Activated CD8-positive, alpha-beta memory T cell treated with anti-CD3 and anti-CD28 coated beads for 36 hours (primary cell): ENCODE results near the gene NDUFB8. TPM values are rescaled to one million over a fixed set of nuclear protein-coding genes. Genes with fewer than 3 reads are reported as not detected.

ENCODE experiments used
- CTCF ChIA-PET: fragments of 350-600 bp; sonication (Branson Sonifier 250); formaldehyde crosslinking; loops from one replicate; lab custom pipeline; 2021; ENCODE audit warnings: antibody characterized with exemption; lab: Charles Lee
- POLR2A ChIA-PET: fragments of 350-600 bp; sonication (Branson Sonifier 250); formaldehyde crosslinking; loops from one replicate; lab custom pipeline; 2021; ENCODE audit warnings: antibody characterized with exemption; lab: Charles Lee
- total RNA-seq, 2 experiments: library from RNA; stranded (reverse); gene quantifications; one replicate each; pipeline ENCODE4 v1.2.3, GENCODE V29; 2021

Gene NDUFB8
- total RNA-seq, 2 experiments from 2014 or later: 311 to 324 TPM

DNA sequence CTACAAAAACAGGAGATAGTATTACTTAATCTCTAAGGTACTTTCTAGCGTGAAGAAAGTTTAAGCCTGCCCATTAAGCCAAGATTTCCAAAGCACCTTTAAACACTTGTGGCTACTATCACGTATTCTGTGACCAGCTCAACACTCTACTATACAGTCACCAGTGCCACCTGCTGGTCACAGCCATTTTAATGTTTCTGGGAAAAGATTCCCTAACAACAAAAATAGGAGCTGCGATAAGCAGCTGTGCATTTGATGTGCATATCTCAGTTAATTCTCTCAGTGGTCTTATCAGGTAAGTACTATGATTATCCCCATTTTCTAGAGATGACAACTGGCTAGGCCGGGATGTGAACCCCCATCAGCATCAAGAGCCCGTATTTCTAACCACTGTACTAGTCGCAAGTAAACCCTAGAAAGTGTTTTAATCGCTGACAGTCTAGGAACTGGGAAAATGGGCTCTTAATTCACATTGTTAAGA lies 10.9 kb downstream of the NDUFB8 start:
- CTCF ChIA-PET: interaction anchor here (0.9 to 3.3 kb wide), 20 partner anchors 8 to 183 kb away, joined by 3 to 44 read pairs (median 4); partner anchors contain the start of gene HIF1AN

DNA sequence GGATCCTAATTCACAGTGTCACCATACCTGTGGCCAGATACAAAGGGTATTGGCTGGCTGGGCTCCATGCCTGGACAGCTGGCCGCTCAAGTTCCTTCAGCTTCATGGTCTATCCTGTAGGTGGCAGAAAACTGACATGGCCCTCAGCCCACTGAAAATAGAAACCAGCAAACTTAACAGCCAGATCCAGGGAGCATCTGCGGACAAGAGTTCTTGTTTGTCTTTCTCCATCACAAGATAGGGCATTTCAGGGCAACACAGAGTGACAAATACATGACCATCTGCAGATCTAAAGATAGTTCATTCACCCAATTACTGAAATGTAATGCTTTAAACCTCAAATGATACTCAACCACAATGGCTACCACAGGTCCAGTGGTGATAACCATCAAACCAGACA lies 12.8 kb downstream of the NDUFB8 start:
- POLR2A ChIA-PET: no interaction called here
- CTCF ChIA-PET: interaction anchor here (0.8 to 3.1 kb wide), 5 partner anchors 11 to 178 kb away, joined by 3 to 32 read pairs (median 11); no protein-coding TSS in a partner anchor

More for the DNA sequence above, 10.9 kb downstream of the NDUFB8 start:
- POLR2A ChIA-PET: interaction anchor here (0.6 kb wide), 1 partner anchor 8 kb away, joined by 3 read pairs; no protein-coding TSS in a partner anchor

DNA sequence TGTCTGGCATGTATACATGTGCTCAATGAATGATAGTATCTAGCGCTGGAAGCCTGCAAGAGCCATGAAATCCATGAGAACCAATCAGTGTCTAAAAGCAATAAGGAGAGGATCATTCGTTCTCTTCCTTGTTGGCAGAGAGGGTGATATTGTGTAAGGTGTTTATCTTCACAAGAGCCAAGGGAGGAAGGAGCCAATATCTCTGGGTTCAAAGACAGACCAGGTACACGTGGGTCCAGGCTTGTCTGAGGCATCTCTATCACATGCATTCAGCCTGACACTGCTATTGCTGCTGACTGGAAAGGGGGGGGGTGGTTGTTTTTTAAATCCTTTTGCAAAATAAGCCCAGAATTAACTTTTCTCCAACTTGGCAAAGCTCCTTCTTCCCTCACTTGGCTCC lies 14.1 kb downstream of the NDUFB8 start:
- ChIA-PET POLR2A (no interaction called here), CTCF (interaction anchor here (0.6 kb wide), 1 partner anchor 82 kb away, joined by 3 read pairs; no protein-coding TSS in a partner anchor)

DNA sequence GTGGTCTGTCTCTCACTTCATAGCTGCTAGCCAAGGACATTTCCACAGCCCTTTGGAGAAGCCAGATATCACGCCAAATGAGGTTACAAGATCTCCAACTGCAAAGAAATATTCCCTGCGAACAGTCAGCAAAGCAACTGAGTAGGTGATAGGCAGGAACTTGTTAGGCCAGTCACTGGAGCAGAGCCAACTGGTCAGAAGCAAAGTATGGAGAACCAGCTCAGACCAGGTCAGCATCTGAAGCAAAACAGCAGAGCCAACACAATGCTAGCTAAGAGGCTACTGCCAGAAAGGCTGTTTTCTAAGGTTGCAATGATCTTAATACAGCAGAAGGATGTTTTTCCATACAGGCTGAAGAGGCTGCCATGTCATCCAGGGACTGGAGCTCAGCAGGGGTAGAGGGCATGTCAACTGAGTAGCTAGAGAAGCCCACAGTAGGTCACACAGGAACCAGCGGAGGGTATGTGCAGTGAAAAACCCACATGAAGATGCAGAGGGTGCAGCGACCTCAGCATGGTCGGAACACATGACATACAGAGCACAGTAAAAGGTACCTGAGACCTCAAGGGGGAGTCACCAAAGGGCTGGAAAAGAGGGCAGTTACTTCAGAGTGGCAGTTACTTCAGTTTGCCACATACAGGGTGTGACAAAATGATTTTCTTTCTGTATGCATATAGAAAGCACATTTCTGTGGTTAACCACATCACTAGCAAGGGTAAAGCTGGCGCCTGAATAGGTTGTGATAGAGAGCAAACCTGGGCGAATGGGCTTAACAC lies 18.9 kb downstream of the NDUFB8 start:
- POLR2A ChIA-PET: interaction anchor here (0.8 to 1.7 kb wide), 4 partner anchors 8 to 164 kb away, joined by 3 to 6 read pairs (median 4); partner anchors contain the start of genes HIF1AN and SCD
- CTCF ChIA-PET: interaction anchor here (0.9 to 7.2 kb wide), 9 partner anchors 9 to 172 kb away, joined by 3 to 76 read pairs (median 7); partner anchors contain the start of genes SCD and SEC31B

DNA sequence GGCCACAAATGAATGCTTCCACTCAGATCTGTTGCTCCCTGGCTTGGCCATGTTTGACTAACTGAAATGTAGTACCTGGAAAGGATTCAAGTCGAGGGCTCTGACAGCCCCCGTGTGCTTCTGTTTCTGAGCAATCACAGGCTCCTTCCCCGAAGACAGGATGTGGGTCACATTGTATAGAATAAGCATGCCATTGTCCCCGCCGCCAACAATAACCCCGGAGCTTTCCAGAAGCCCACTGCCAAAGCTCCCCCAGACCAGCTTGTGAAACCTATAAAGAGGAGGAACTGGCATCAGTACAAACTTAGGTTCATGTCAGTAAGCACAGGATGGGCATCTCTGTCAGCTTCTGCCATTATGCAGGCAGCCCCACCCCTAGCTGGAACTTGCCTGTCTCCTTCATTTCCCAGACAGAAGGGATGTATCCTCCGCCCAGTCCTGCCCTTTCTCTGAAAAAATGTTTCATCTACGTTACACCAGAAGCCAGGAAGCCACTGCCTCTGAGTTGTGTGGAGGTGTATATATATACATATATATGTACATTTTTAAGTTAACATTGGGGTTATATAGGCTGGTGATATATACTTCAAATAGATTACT lies 20.3 kb downstream of the NDUFB8 start:
- POLR2A ChIA-PET: interaction anchor here (0.5 to 1.7 kb wide), 6 partner anchors 19 to 276 kb away, joined by 3 to 7 read pairs (median 4); partner anchors contain the start of genes NDUFB8 and SCD
- CTCF ChIA-PET: interaction anchor here (0.6 to 7.2 kb wide), 14 partner anchors 9 to 173 kb away, joined by 3 to 76 read pairs (median 6); partner anchors contain the start of genes HIF1AN, SCD and SEC31B

DNA sequence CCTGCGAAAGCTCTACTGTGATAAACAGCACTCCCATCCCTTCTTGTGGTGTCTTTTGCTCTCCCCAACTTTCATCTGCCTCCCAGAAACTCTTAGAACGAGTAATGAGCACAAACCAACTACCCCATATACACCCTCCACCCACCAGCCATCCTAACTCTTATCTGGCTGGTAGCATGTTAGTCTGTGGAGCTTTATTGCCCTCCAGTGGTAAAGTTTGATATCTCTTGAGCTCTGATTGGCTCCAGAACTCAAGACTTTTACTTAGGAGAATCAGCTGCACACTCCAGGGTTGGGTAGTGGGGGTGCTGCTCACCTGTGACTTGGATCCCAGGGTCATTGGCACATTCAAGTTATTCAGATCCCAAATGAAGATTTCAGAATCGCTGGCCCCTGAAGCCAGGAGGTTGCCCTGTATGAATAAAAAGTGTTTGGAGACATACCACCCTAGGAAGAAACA lies 20.9 kb downstream of the NDUFB8 start:
- ChIA-PET POLR2A (interaction anchor here (0.5 to 1.7 kb wide), 6 partner anchors 20 to 276 kb away, joined by 3 to 7 read pairs (median 4); partner anchors contain the start of genes NDUFB8 and SCD), CTCF (interaction anchor here (0.6 to 7.2 kb wide), 18 partner anchors 9 to 173 kb away, joined by 3 to 76 read pairs (median 4); partner anchors contain the start of genes HIF1AN, SCD and SEC31B)

DNA sequence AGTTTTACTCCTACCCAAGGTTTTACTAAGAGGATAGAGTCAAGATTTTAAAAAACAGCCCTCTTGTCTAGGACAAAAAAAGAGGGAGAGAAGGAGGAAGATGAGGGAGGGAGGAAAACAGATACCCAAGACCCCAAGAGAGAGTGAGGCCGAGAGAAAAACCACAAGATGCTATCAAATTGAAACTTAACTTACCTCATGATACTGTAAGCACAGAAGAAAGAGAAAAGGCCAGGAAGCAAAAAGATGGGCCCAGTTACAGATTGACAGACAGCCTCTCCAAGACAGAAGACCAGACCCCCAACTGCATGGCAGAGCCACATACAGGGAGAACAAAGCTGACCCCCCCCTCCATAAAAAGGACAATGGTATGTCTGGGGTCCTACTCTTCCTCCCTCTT lies 21.4 kb downstream of the NDUFB8 start:
- CTCF ChIA-PET: interaction anchor here (0.7 to 7.2 kb wide), 15 partner anchors 8 to 170 kb away, joined by 3 to 76 read pairs (median 5); partner anchors contain the start of genes SCD and SEC31B
- POLR2A ChIA-PET: interaction anchor here (0.9 to 1.5 kb wide), 2 partner anchors 21 to 161 kb away, joined by 4 to 7 read pairs; partner anchors contain the start of genes NDUFB8 and SCD

DNA sequence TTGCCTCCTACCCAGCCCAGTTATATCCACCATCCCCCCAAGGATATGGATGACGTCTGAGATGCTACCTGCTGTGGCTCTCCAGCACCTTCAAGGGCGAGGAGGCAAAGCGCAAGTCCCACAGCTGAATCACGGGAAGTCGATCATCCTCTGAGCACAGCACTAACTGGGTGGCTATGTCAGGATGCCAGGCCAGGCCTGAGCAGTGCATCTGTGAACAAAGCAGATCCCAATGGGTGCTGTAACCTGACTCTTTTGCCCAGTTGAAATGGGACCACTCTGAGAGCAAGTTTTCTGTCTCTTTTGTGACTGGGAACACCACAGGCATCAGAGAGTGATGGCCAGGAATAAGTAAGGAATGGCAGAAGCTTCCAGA lies 22.3 kb downstream of the NDUFB8 start:
- ChIA-PET CTCF (interaction anchor here (1.0 to 7.2 kb wide), 5 partner anchors 12 to 162 kb away, joined by 5 to 76 read pairs (median 38); partner anchors contain the start of genes SCD and SEC31B), POLR2A (no interaction called here)

DNA sequence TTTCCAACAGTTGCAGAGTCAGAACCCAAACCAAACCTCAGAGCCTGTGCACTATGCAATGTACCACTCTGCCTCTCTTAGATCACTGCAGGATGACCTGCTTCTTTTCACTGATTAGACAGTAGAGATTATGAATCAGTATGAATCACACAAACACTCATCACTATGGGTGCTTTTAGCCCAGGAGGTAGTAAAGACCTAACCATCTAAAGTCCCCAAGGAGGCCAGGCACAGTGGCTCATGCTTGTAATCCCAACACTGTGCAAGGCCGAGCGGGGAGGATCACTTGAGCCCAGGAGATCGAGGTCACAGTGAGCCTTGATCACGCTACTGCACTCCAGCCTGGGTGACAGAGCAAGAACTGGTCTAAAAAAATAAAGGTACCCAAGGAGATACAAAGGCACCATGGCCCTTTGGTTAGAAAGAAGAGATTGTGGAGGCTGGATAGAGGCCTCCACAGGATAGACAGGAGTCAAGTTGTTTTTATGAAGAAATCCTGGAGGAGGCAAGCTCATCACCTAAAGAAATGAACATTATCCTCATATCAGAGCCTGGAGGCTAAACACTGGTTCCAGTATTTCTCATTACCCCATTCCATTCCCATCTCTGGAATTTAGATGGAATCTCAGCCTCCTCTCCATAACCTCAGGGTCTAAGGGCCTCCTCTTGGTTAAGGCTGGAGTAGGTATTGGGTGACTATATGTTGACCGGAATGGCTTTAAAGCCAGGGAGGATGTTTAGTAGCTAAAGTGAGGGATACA lies 22.9 kb downstream of the NDUFB8 start:
- ChIA-PET CTCF (interaction anchor here (4.8 to 7.2 kb wide), 3 partner anchors 13 to 74 kb away, joined by 38 to 76 read pairs (median 44); partner anchors contain the start of gene SEC31B), POLR2A (no interaction called here)

DNA sequence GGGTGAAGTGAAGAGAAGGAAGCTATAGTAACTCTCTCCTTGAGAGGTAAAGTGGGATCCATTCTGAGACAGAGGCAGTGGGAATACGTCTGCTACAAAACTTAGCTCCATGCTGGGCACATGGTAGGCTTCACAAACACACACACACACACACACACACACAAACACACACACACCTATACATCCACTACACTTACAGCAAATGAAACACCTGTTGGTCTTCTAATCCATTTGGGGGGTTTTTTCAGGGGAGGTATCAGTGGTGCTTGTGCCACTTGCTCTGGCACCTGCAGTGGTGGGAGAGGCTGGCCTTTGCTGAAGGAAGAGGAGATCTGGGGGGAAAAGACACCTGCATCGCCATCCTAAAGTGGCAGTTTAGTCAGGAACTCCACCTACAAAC lies 24.5 kb downstream of the NDUFB8 start:
- POLR2A ChIA-PET: no interaction called here
- CTCF ChIA-PET: interaction anchor here (1.5 kb wide), 1 partner anchor 67 kb away, joined by 3 read pairs; no protein-coding TSS in a partner anchor

DNA sequence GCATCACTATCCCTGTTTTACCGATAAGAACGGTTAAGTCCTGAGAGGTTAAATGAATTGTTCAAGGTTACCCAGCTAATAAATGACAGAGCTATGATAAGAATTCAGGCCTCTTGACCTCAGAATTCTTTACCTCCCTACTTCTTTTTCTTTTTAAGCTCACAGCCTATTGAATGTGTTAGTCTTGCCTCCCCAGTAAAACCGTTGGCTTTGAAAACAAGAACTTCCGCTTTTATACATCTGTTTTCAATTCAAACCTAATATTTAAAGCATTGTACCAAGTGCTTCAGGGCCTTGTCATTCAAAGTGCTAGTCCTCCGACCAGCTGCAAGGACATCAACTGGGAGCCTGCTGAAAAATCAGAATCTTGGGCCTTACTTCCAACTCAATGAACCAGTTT lies 25.6 kb downstream of the NDUFB8 start:
- ChIA-PET CTCF (interaction anchor here (0.8 to 1.3 kb wide), 3 partner anchors 10 to 13 kb away, joined by 3 read pairs; no protein-coding TSS in a partner anchor), POLR2A (no interaction called here)

DNA sequence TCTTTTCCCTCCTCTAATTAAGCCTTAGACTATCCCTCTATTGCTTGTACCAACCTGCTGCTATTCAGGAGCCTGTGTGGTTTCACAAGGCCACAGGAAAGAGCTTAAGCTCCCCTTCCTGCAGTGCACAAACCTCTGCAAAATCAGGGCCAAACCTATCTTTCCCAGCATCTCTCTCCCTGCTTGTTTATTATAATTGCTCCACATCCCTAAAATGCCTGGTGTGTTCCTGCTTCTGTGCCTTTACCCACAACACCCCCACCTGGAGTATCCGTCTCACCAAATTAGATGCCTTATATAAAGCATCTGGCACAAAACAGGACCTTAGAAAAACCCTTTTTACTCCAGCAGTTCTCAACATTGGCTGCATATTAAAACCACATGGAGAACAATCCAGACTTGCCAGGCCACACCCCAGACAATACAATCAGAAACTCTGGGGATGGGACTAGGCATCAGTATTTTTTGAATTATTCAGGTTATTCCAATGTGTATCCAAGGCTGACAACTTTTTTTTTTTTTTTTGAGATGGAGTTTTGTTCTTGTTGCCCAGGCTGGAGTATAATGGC lies 26.7 kb downstream of the NDUFB8 start:
- ChIA-PET POLR2A (no interaction called here), CTCF (interaction anchor here (1.3 kb wide), 1 partner anchor 11 kb away, joined by 3 read pairs; no protein-coding TSS in a partner anchor)

DNA sequence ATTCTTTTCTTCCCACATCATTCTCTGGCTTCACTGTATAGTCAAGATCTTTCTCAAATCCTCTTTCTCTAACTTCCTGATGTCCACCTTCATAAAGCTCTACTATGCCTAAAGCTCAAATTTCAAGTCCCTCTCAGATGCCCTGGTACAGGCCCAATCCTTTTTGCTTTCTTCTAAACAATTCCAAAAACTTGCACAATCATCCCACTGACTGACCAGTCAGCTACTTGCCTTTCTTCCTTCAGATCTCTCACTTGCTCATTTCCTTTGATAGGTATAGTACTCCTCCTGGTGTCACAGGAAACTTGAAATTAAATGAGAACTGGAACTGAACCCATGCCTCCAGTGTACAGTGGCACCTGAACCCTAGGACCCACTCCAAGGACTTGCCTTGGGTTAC lies 28.2 kb downstream of the NDUFB8 start:
- ChIA-PET CTCF (no interaction called here), POLR2A (no interaction called here)

DNA sequence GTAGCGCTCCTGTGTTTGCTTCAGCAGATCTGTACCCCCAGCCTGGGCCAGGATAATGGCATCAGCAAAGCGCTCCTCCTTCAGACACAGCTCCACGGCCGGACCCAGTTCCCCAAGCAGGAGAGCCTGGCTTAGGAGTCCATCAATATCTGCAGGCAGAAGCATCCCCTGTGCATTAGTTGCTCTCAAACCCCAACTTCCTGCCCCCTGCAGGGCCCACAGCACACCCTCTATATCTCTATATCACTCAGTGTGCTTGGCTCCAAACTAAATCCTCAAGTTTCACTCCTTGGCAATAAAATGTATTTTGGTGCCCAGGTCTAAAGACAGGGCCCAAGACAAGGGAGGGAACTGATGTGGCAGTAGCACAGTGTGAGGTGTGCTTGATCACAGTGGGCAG lies 31.6 kb downstream of the NDUFB8 start:
- ChIA-PET CTCF (interaction anchor here (1.4 to 4.3 kb wide), 3 partner anchors 15 to 65 kb away, joined by 3 to 22 read pairs (median 6); no protein-coding TSS in a partner anchor), POLR2A (no interaction called here)

DNA sequence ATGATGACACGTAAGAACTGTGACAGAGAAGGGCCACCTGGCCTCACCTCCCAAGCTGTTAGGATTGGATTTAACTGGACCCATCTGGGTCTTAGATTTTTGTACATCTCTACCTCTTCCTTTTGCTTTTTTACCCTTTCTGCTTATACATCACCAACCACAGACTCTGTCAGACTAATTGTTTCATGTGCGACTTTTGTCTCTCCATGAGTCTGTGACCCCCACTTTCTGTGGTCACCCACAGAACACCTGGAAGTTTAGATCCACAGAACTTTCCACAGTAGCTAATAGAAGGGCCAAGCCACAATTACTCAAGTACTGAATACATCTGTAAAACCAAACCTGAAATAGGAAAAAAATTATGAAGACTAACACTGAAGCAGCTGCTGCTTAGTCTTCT lies 33.1 kb downstream of the NDUFB8 start:
- ChIA-PET POLR2A (interaction anchor here (1.1 kb wide), 1 partner anchor 16 kb away, joined by 3 read pairs; no protein-coding TSS in a partner anchor), CTCF (interaction anchor here (1.4 to 4.3 kb wide), 2 partner anchors 14 to 22 kb away, joined by 6 to 22 read pairs; no protein-coding TSS in a partner anchor)

DNA sequence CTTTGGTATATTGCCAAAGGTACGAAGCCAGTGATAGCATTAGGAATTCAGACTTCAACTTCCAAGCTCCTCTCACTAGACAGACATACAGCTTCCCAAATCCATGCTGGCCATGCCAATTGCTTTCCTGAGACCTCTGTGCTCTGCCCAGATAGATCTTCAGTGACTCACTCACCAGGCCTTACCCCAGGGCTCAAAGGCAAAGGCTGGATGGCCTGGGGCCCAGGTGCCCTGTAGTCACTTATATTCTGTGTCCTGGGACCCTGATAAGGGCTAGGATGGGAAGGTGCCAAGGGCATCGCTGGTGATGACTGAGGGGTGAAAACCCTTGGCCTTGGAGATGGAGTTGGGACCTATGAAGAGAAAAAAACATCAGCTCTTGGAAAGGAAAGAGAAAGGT lies 39.1 kb downstream of the NDUFB8 start:
- POLR2A ChIA-PET: interaction anchor here (1.4 kb wide), 1 partner anchor 8 kb away, joined by 3 read pairs; no protein-coding TSS in a partner anchor
- CTCF ChIA-PET: interaction anchor here (3.2 kb wide), 1 partner anchor 8 kb away, joined by 10 read pairs; no protein-coding TSS in a partner anchor

DNA sequence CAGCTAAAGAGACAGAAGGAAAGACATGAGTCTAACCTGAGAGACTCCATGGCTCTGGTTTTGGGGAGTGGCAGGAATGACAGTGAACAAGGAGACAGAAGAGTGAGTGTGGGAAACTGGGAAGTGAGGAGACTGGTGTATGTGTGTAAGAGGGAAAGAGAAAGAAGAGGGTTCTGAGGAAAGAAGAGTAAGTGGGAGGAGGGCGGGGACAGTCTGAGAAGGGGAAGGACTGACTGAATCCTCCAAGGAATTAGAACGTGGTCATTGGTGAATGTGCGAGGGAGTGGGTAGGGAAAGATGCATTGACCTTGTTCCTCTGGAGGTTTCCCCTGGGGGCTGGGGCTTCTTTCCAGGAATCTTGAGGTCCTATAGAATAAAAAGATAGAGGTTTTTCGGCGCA lies 40.3 kb downstream of the NDUFB8 start:
- ChIA-PET POLR2A (no interaction called here), CTCF (interaction anchor here (1.2 kb wide), 1 partner anchor 29 kb away, joined by 4 read pairs; no protein-coding TSS in a partner anchor)
